ENCODE data around the gene CSNK2B.

Gene CSNK2B

DNA sequence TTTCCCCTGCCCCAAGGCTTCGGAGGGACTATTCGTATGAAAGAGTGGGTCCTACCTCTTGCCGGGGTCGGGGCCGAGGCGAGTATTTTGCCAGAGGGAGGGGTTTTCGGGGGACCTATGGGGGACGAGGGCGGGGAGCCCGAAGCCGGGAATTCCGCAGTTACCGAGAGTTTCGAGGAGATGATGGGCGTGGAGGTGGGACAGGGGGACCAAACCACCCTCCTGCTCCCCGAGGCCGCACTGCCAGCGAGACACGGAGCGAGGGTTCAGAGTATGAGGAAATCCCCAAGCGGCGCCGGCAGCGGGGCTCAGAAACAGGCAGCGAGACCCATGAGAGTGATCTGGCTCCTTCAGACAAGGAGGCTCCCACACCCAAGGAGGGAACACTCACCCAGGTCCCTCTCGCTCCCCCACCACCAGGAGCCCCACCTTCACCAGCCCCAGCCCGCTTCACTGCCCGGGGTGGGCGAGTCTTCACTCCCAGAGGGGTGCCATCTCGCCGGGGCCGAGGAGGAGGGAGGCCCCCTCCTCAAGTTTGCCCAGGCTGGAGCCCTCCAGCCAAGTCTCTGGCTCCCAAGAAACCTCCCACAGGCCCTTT, 34.1 kb upstream of the CSNK2B start:
- TF ChIP-seq, protein P1, sequence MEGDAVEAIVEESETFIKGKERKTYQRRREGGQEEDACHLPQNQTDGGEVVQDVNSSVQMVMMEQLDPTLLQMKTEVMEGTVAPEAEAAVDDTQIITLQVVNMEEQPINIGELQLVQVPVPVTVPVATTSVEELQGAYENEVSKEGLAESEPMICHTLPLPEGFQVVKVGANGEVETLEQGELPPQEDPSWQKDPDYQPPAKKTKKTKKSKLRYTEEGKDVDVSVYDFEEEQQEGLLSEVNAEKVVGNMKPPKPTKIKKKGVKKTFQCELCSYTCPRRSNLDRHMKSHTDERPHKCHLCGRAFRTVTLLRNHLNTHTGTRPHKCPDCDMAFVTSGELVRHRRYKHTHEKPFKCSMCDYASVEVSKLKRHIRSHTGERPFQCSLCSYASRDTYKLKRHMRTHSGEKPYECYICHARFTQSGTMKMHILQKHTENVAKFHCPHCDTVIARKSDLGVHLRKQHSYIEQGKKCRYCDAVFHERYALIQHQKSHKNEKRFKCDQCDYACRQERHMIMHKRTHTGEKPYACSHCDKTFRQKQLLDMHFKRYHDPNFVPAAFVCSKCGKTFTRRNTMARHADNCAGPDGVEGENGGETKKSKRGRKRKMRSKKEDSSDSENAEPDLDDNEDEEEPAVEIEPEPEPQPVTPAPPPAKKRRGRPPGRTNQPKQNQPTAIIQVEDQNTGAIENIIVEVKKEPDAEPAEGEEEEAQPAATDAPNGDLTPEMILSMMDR (IDR thresholded peaks at IDR 0.05; ENCODE audit: extremely low read depth, missing control alignments), result no peak
- no peak for DNase-seq (ENCODE audit: low spot score)

DNA sequence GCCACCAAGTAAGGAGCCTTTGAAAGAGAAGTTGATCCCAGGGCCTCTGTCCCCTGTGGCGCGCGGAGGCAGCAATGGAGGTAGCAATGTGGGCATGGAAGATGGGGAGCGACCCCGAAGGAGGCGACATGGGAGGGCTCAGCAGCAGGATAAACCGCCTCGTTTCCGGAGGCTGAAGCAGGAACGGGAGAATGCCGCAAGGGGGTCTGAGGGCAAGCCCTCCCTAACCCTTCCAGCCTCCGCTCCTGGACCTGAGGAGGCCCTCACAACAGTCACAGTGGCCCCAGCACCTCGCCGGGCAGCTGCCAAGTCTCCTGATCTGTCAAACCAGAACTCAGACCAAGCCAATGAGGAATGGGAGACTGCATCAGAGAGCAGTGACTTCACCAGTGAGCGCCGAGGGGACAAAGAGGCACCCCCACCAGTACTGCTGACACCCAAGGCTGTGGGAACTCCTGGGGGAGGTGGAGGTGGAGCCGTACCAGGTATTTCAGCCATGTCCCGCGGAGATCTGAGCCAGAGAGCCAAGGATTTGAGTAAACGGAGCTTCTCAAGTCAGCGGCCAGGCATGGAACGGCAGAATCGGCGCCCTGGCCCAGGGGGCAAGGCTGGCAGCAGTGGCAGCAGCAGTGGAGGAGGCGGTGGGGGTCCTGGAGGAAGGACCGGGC, 33.5 kb upstream of the CSNK2B start:
- TF ChIP-seq, protein P1 (IDR thresholded peaks at IDR 0.05; ENCODE audit: extremely low read depth, missing control alignments), result no peak
- no peak for DNase-seq (ENCODE audit: low spot score)

DNA sequence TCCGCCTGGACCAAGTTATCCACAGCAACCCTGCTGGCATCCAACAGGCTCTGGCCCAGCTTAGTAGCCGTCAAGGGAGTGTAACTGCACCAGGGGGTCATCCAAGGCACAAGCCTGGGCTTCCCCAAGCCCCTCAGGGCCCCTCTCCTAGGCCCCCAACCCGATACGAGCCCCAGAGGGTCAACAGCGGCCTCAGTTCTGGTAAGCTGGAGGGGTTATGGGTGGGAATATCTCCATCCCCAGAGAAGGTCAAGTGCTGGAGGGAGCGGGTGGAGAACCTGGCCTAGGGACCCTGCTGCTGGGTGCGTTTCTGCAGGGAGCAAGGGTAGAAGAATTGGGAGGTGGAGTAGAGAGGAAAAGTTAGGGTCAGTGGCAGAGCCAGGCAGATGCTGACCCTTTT, 32.4 kb upstream of the CSNK2B start:
- no peak for DNase-seq (ENCODE audit: low spot score)
- TF ChIP-seq, protein P1 (IDR thresholded peaks at IDR 0.05; ENCODE audit: extremely low read depth, missing control alignments), result no peak

DNA sequence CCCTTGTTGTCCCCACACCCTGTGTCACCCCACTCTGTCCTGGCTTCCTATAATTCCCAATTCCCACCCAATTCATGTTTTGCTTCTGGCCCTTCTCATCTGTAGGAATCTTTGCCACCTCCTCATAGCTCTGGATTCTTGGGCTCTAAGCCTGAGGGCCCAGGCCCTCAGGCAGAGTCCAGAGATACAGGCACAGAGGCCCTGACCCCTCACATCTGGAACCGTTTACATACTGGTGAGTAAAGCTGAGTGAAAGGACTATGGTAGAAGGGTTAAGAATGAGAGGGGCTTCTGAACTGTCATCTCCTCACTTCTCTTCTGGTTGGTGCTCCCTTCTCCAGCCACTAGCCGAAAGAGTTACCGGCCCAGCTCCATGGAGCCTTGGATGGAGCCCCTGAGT, 31.7 kb upstream of the CSNK2B start:
- no peak for DNase-seq (ENCODE audit: low spot score)
- TF ChIP-seq, protein P1 (IDR thresholded peaks at IDR 0.05; ENCODE audit: extremely low read depth, missing control alignments), result no peak

DNA sequence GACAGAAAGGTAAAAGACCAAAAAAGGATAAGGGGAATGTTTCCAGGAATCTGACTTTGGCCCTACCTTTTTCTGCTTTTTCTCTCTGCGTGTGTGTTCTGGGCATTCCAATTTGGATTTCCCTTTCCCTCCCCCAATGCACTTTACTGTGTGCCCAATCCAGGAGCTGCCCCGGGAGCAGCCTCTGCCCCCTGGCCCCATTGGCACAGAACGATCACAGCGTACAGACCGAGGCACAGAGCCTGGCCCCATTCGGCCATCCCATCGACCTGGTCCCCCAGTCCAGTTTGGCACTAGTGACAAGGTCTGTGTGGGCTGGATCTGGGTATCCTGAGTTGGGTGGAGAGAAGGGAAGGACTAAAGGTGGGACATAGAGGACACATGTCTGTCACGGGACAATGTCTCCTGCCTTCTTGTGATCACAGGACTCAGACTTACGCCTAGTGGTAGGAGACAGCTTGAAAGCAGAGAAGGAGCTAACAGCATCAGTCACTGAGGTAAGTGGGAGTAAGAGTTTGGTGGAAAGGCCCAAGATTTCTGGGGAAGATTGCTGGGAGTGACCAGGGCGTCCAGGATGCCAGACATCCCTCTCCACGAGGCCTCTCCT, 30.8 kb upstream of the CSNK2B start:
- no peak for DNase-seq (ENCODE audit: low spot score)
- TF ChIP-seq, protein P1 (IDR thresholded peaks at IDR 0.05; ENCODE audit: extremely low read depth, missing control alignments), result no peak

DNA sequence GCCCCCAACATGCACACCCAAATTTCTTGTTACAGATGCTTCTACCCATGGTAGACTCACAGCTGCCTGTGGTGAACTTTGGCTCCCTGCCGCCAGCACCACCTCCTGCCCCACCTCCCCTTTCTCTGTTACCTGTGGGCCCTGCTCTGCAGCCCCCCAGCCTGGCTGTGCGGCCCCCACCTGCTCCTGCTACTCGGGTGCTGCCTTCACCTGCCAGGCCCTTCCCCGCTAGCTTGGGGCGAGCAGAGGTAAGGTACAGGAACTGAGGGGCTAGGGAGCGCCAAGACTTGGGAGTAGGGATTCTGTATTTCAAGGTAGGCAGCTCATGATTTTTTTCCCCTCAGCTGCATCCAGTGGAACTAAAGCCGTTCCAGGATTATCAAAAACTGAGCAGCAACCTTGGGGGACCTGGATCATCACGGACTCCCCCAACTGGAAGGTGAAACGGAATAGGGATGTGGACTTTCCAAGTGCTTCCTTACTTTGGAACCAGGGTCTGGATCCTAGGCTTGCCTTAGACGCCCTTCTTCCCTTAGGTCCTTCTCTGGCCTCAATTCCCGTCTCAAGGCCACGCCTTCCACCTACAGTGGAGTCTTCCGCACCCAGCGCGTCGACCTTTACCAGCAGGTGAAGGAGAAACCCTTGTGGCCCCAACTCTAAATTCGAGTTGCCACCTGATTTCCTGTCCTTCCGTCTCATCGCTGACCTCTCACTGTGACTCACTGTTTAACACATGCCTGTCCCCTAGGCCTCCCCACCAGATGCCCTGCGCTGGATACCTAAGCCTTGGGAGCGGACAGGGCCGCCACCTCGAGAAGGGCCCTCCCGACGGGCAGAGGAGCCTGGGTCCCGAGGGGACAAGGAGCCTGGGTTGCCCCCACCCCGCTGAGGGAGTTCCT, 28.9 kb upstream of the CSNK2B start:
- no peak for DNase-seq (ENCODE audit: low spot score)
- TF ChIP-seq, protein P1 (IDR thresholded peaks at IDR 0.05; ENCODE audit: extremely low read depth, missing control alignments), result no peak
